Gastroesophageal sphincter (tissue), 2 donors: ENCODE data around the gene HAUS8.

Experiments
- EP300 ChIP-seq: sonication (generic); formaldehyde crosslinking; IDR thresholded peaks from one replicate; pipeline ENCODE4 v1.6.1; 2017; ENCODE audit warnings: antibody characterized with exemption, mild to moderate bottlenecking
- POLR2A ChIP-seq, 2 donors: fragments of 450-650 bp; IDR thresholded peaks; one replicate each; pipeline ENCODE4 v1.6.1; 2017; ENCODE audit warnings: antibody characterized with exemption in 2 of 2, mild to moderate bottlenecking in 2 of 2, moderate library complexity in 1 of 2

DNA sequence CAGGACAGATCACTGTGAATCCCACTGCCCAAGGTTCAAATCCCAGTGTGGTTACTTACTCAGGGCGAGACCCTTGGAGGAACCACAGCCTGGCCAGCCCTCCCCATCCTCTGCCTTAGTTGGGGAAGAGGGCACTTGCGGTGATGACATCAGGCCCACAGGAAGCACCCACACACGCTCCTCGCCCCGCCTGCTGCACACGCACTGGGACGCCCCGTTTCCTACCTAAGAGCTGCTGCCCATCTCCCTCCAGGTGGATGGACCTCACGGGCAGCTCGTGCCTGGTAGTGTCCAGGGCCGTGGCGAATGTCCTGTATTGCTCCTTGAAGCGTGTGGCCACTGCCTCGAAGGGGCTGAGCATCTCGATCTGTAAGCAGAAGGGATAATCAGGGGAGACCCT lies 19.6 kb downstream of the HAUS8 start:
- TF ChIP-seq POLR2A (IDR thresholded peaks at IDR 0.05) (no peak), EP300 (no peak)
